Peyer's patch (tissue), 4 donors: ENCODE data around the gene ALG10B. TPM values are rescaled to one million over a fixed set of nuclear protein-coding genes. Genes with fewer than 3 reads are reported as not detected.
"Not testable (repeated sequence)": the region's sequence is repeated elsewhere in the genome, so short reads cannot be mapped to it uniquely, and the experiment has no call there.

Experiments used
- DNase-seq, 3 donors: peaks; one replicate each; pipeline ENCODE4 v3.0.0-alpha.2; 2017 to 2019
- H3K27ac ChIP-seq, 4 donors: fragments of 200-600 bp; sonication (generic); one replicate each; pipeline ENCODE4 v1.5.1; 2016 to 2019
- H3K27me3 ChIP-seq, 2 donors: fragments of 200-600 bp; sonication (generic); one replicate each; pipeline ENCODE4 v1.5.1; 2019
- H3K36me3 ChIP-seq, 3 donors: fragments of 200-600 bp; sonication (generic); one replicate each; pipeline ENCODE4 v1.5.1; 2016 to 2019
- H3K4me1 ChIP-seq, 4 donors: fragments of 200-600 bp; sonication (generic); one replicate each; pipeline ENCODE4 v1.5.1; 2016 to 2019
- H3K4me3 ChIP-seq, 4 donors: fragments of 200-600 bp; sonication (generic); 1 replicate in 3 of 4; 2 replicates in 1 of 4; pipeline ENCODE4 v1.5.1; 2016 to 2019; ENCODE audit warnings: mild to moderate bottlenecking in 1 of 4
- H3K9me3 ChIP-seq, 4 donors: fragments of 200-600 bp; sonication (generic); one replicate each; pipeline ENCODE4 v1.5.1; 2016 to 2019; ENCODE audit warnings: mild to moderate bottlenecking in 1 of 4
- POLR2A ChIP-seq, 2 donors: fragments of 450-650 bp; IDR thresholded peaks; one replicate each; pipeline ENCODE4 v1.5.1; 2017; ENCODE audit warnings: antibody characterized with exemption in 2 of 2, mild to moderate bottlenecking in 2 of 2, moderate library complexity in 2 of 2
- total RNA-seq, 4 donors: library from RNA; depleted of rRNA; stranded (reverse); fragments of >200 nt; gene quantifications; one replicate each; pipeline ENCODE4 v1.1.0, GENCODE V29; 2016
- TF ChIP-seq, protein P1 (sequence below), 6 experiments: fragments of 450-650 bp in 4 of 6; fragments of 200-600 bp in 2 of 6; sonication (generic) in 1 of 6; IDR thresholded peaks; one replicate each; pipeline ENCODE4 v1.5.1; 2017 to 2019; ENCODE audit warnings: antibody characterized with exemption in 6 of 6, mild to moderate bottlenecking in 3 of 6, moderate library complexity in 1 of 6

Gene ALG10B
- total RNA-seq, 4 donors from 2014 or later: 4.0 to 5.2 (median 4.7) TPM

GRCh38 chr12:38332814-38333213, 16.2 kb downstream of the ALG10B start:
- no peak overlapping the region for H3K27ac ChIP-seq
- no peak for TF ChIP-seq POLR2A (IDR thresholded peaks at IDR 0.05)
- TF ChIP-seq, protein P1, sequence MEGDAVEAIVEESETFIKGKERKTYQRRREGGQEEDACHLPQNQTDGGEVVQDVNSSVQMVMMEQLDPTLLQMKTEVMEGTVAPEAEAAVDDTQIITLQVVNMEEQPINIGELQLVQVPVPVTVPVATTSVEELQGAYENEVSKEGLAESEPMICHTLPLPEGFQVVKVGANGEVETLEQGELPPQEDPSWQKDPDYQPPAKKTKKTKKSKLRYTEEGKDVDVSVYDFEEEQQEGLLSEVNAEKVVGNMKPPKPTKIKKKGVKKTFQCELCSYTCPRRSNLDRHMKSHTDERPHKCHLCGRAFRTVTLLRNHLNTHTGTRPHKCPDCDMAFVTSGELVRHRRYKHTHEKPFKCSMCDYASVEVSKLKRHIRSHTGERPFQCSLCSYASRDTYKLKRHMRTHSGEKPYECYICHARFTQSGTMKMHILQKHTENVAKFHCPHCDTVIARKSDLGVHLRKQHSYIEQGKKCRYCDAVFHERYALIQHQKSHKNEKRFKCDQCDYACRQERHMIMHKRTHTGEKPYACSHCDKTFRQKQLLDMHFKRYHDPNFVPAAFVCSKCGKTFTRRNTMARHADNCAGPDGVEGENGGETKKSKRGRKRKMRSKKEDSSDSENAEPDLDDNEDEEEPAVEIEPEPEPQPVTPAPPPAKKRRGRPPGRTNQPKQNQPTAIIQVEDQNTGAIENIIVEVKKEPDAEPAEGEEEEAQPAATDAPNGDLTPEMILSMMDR (IDR thresholded peaks at IDR 0.05): no peak
- DNase-seq: no peak
- H3K4me1 ChIP-seq: no peaks in the 10 kb centered on the region
- H3K36me3 ChIP-seq: no peaks in the 10 kb centered on the region
- no peak overlapping the region for H3K4me3 ChIP-seq
- H3K9me3 ChIP-seq: no peaks in the 10 kb centered on the region
- no peaks in the 10 kb centered on the region for H3K27me3 ChIP-seq

DNA sequence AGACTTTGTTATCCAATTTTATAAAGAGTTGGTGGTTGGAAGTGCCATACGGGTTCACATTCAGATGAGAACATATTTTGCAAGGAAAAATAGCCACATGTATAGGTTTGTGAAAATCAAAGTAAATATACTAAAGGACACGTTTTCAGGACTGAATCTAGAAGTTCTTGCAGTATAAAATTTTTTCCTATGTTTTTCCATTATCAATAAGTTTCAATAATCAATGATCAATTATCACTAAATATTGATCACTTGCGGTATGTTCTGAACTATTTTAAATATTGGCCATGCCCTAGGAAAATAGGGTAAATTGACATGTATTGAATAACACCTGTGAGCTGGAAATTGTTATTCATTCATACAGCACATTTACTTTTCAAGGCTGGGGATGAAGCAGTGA, 25.9 kb downstream of the ALG10B start:
- Histone ChIP-seq H3K9me3 (no peaks in the 10 kb centered on the region), H3K27me3 (no peaks in the 10 kb centered on the region)

GRCh38 chr12:38343256-38343655, 26.7 kb downstream of the ALG10B start:
- H3K9me3 ChIP-seq, H3K4me1 ChIP-seq, H3K36me3 ChIP-seq, DNase-seq, H3K27ac ChIP-seq, H3K27me3 ChIP-seq, H3K4me3 ChIP-seq: not testable (repeated sequence)

More for the DNA sequence above, 25.9 kb downstream of the ALG10B start:
- no peak overlapping the region for H3K4me3 ChIP-seq
- no peak overlapping the region for H3K27ac ChIP-seq
- no peaks in the 10 kb centered on the region for H3K36me3 ChIP-seq
- no peak for DNase-seq
- TF ChIP-seq, protein P1 (IDR thresholded peaks at IDR 0.05): no peak
- TF ChIP-seq POLR2A (IDR thresholded peaks at IDR 0.05): no peak
- H3K4me1 ChIP-seq: no peaks in the 10 kb centered on the region

DNA sequence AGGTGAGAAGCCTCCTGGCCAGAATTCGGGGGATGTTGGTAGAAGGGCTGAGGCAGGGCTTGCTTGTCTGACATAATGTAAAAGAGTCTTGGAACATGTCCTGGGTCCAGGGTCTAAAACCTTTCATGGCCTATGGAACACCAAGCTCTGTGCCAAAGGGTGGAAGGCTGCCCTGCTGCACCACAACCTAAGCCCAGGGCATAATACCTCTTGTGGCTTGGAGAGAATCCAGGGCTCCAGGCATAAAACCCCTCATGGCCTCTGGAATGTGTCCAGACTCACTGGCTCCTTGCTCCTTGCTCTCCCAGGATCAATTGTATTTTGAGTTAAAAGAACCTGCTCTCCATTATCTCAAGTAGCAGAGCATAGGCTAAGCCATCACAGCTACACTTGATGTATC, 27.3 kb downstream of the ALG10B start:
- not testable (repeated sequence) for H3K9me3 ChIP-seq, H3K27me3 ChIP-seq, H3K27ac ChIP-seq, H3K4me1 ChIP-seq, DNase-seq, H3K36me3 ChIP-seq, H3K4me3 ChIP-seq

- no peaks in the 10 kb centered on the region for H3K9me3 ChIP-seq
- no peak for TF ChIP-seq POLR2A (IDR thresholded peaks at IDR 0.05)
- TF ChIP-seq, protein P1 (IDR thresholded peaks at IDR 0.05): no peak
- no peak overlapping the region for H3K27ac ChIP-seq
- DNase-seq: no peak
- no peak overlapping the region for H3K4me3 ChIP-seq
- no peaks in the 10 kb centered on the region for H3K27me3 ChIP-seq
- no peaks in the 10 kb centered on the region for H3K36me3 ChIP-seq
- no peaks in the 10 kb centered on the region for H3K4me1 ChIP-seq
Measured at GRCh38 chr12:38350342-38351174, 34.0 kb downstream of the ALG10B start.

GRCh38 chr12:38351175-38351508, 34.6 kb downstream of the ALG10B start:
- not testable (repeated sequence) for H3K9me3 ChIP-seq, H3K4me1 ChIP-seq, H3K4me3 ChIP-seq, H3K36me3 ChIP-seq, DNase-seq, H3K27me3 ChIP-seq, H3K27ac ChIP-seq

DNA sequence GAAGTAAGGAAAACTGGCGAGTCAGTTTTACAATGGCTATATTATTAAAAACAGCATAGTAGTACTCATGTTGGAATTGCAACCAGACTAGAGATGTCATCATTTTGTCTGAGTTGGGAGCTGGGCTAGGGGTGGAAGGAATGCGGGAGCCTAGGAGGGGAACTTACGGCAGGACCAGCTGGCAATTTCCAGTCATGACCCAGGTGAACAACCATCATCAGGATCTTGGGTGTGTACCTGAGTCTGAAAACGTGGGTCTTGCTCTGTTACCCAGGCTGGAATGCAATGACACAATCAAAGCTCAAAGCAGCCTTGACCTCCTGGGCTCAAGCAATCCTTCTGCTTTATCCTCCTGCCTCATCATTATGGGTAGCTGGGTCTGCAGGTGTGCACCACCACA, 50.9 kb downstream of the ALG10B start:
- no peak overlapping the region for H3K27ac ChIP-seq
- H3K36me3 ChIP-seq: no peaks in the 10 kb centered on the region
- no peak overlapping the region for H3K4me3 ChIP-seq
- no peaks in the 10 kb centered on the region for H3K9me3 ChIP-seq
- DNase-seq: no peak
- H3K27me3 ChIP-seq: no peaks in the 10 kb centered on the region
- no peaks in the 10 kb centered on the region for H3K4me1 ChIP-seq
- TF ChIP-seq POLR2A (IDR thresholded peaks at IDR 0.05): no peak
- TF ChIP-seq, protein P1 (IDR thresholded peaks at IDR 0.05): no peak
